Mucosa of descending colon (tissue), 3 donors: ENCODE measurements around the gene GGT1. TPM values are rescaled to one million over a fixed set of nuclear protein-coding genes. Genes with fewer than 3 reads are reported as not detected.
"Not testable (repeated sequence)": the region's sequence is repeated elsewhere in the genome, so short reads cannot be mapped to it uniquely, and the experiment has no call there.

ENCODE experiments used
- ATAC-seq: fragments of 200-7000 bp; cut with Tn5 transposase; one replicate; pipeline ENCODE4 v1.9.1; 2020; ENCODE audit warnings: mild to moderate bottlenecking, moderate library complexity
- DNase-seq, 3 donors: peaks; one replicate each; pipeline ENCODE4 v3.0.0-alpha.2; 2020
- H3K36me3 ChIP-seq: fragments of 200-600 bp; one replicate; pipeline ENCODE4 v1.8.0; 2021; ENCODE audit warnings: low read depth, mild to moderate bottlenecking
- H3K4me1 ChIP-seq: fragments of 200-600 bp; one replicate; pipeline ENCODE4 v1.8.0; 2021; ENCODE audit warnings: low read depth, mild to moderate bottlenecking
- H3K4me3 ChIP-seq: fragments of 200-600 bp; one replicate; pipeline ENCODE4 v1.8.0; 2021; ENCODE audit warnings: mild to moderate bottlenecking
- H3K9me3 ChIP-seq: fragments of 200-600 bp; one replicate; pipeline ENCODE4 v1.8.0; 2021; ENCODE audit warnings: mild to moderate bottlenecking
- intact Hi-C, 2 donors: fragments of 100-400 bp; cut with DNase I in 1 of 2; cut with micrococcal nuclease in 1 of 2; formaldehyde crosslinking; loops; one replicate each; pipeline versions ENCODE4 v1.11.0 to v1.11.1; 2022; cut with DNase I, micrococcal nuclease
- long read RNA-seq, 2 donors: library from polyadenylated mRNA; unstranded; transcript quantifications; one replicate each; pipeline ENCODE4 v2.0.0, GENCODE V29; 2019 to 2021
- total RNA-seq, 3 donors: library from RNA; stranded (reverse); fragmentation: NEBNext Ultra II Directional in 2 of 3; extraction: Animal tissue kit (Norgen Biotek cat#: 25700) in 2 of 3; gene quantifications; one replicate each; pipeline versions ENCODE4 v1.2.1 to v1.2.4, GENCODE V29; 2021 to 2023
- TF ChIP-seq, protein P1 (sequence below): fragments of 200-600 bp; IDR thresholded peaks from one replicate; pipeline ENCODE4 v1.8.0; 2022; ENCODE audit warnings: antibody characterized with exemption, mild to moderate bottlenecking
- donor health status: DM: no; HTN: no; CAD: no; lungs with moderate emphysema.
- donor health status: DM: no; HTN: no; CAD: no.
- donor health status: DM: no; HTN: yes; CAD: no.

Gene GGT1
- 100 to 1,000 TPM in 1 of 3 donors, 10 to 100 TPM in 2; 10.9 to 124 (median 57.2) TPM for total RNA-seq
- long read RNA-seq, donor 1, transcript GGT1-205 (5 exons, 1,033 nt) = major isoform, 8 of 106 reads
- long read RNA-seq, donor 1, partial matches to known transcripts = 10 of 106 reads
- long read RNA-seq, donor 1, other reads (novel, unspliced or antisense) = 84 of 106 reads
- long read RNA-seq, donor 2, partial matches to known transcripts = 0 of 9 reads
- long read RNA-seq, donor 2, other reads (novel, unspliced or antisense) = 9 of 9 reads

DNA sequence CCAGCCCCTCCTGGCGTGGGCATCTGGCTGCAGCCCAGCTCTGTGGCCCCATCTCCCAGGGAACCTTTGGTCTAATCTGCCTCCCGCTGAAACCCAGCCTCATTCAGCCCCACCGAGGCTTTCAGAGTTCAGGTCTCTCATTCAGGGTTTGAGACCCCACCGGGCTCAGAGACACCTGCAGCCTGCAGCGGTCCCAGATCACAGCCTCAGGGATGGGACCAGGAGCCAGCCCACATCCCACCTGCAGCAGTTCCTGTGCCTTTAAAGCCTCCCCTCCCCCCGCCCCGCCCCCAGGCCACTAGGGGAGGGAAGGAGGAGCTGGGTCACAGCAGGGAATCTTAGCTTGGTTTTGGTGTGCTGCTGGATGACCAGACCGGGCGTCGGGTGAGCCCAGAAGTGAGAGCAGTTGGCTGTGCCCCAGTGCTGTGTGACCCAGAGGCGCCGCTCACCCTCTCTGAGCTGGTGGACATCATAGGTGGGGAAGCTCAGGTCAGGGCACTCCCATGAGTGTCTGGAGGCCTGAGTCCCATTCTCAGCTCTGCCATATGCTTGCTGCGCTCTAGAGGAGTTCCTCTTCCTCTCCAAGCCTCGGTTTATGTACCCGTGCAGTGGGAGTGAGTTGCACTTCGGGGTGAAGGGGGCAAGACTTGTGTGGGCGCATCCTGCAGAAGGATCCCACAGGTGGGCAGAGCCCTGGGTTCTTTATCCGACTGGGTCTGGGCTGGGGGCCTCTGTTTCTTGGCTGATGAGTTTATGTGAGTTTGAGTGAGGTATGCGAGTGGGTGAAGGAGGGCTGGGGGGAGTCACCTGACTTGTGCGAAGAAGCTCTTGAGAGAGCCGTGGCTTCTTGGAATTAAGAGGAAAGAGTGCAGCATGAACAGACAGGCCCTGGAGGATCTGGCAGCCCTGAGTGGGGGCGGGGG, at the start of gene GGT1:
Gene GGT1, plus strand, starts transcription at position 347 of the 923 bp plus-strand sequence. CDS start 7,889 bp downstream, outside the sequence.
- H3K36me3 ChIP-seq, intact Hi-C loops, H3K9me3 ChIP-seq, ATAC-seq, H3K4me3 ChIP-seq: not testable (repeated sequence)
- DNase-seq = peak in 2 of 3 donors; percentile 46 to 71
- peaks cover 15% of the 10 kb centered on the region for H3K4me1 ChIP-seq

DNA sequence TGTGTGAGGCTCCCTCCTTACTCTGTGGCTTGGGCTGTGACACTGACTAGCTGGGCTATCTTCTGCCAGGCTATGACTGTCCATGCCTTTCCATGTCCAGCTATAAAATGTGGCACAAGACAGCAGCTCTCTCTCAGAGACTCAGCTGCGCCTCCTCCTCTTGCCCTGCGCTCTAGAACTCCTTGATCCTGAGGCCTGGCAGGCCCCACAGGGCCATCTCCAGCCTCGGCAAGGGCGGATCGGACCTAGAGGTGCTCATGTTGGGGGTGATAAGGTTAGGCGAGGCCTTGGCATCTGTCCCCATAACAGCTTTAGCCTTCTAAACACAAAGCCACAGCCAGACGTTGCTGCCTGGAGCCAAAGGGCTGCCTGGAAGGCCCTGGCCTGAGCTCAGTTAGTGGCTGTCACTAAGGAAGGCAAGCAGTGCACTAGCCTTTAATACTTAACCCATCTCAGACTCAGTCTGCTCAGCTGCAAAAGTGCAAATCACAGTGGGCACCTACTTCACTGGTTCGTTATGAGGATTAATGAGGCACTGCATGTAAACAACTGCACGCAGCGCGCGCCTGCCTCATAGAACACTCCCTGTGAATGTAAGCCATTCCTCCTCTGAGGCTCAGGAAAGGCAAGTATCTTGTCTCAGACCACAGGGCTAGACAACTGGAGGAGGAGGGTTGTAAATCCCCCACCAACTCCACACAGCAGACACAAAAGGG, 49.2 kb upstream of the GGT1 start:
- DNase-seq (peak in 2 of 3 donors; percentile 36 to 64), ATAC-seq (no peak)
- Histone ChIP-seq H3K36me3 (no peaks in the 10 kb centered on the region), H3K4me3 (peak overlapping the region; percentile 71), H3K4me1 (peaks cover 57% of the 10 kb centered on the region), H3K9me3 (no peaks in the 10 kb centered on the region)
- TF ChIP-seq, protein P1, sequence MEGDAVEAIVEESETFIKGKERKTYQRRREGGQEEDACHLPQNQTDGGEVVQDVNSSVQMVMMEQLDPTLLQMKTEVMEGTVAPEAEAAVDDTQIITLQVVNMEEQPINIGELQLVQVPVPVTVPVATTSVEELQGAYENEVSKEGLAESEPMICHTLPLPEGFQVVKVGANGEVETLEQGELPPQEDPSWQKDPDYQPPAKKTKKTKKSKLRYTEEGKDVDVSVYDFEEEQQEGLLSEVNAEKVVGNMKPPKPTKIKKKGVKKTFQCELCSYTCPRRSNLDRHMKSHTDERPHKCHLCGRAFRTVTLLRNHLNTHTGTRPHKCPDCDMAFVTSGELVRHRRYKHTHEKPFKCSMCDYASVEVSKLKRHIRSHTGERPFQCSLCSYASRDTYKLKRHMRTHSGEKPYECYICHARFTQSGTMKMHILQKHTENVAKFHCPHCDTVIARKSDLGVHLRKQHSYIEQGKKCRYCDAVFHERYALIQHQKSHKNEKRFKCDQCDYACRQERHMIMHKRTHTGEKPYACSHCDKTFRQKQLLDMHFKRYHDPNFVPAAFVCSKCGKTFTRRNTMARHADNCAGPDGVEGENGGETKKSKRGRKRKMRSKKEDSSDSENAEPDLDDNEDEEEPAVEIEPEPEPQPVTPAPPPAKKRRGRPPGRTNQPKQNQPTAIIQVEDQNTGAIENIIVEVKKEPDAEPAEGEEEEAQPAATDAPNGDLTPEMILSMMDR = no peak
- intact Hi-C loops = no loop called here

DNA sequence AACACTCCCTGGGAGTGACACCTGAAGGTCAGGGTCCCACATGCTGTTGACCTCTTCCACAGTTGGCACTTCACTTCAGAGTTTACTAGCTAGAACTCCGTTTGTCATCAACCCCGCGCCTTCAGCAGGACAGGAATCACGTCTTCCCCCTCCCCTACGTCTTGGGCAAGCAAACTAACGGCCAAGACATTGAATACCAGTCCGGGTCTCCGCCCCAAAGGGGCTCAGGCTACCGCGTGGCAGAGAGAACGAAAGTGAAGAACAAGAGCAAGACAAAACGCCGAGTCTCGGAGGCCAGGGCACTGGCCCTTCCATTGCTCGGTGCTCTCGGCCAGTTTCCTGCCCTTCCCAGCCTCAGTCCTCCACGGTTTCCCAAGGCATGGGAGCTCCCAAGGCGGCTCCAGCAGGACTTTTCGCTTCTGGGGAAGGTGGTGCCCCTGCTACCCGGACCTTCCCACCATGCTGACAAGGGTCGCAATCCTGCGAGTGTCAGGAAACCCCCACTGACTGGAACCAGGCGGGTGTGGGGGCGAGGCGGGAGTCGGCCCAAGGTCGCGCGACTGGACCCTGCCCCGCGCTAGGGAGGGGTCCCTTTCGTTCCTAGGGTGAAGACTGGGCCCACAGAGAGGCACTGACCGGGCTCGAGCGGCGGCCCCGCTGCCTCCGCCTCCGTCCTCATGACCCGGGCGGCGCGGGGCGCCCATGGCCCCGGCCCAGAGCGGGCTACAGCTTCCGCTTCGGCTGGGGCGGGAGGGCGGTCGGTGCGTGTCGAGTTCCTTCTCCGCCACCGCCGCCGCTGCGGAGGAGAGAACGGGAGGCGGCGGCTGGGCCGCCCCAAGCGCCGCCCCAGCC, 48.5 kb upstream of the GGT1 start, which contains the start of gene GUCD1:
Gene GUCD1, minus strand, starts transcription at position 826 of the 852 bp plus-strand sequence. Its CDS starts 147 bp downstream, at position 679.
- DNase-seq (peak in 2 of 3 donors; percentile 65 to 66), ATAC-seq (no peak)
- TF ChIP-seq, protein P1 = no peak
- Histone ChIP-seq H3K4me3 (peak within 1 kb of the TSS; percentile 71), H3K4me1 (peaks cover 54% of the 10 kb centered on the region), H3K36me3 (no peaks in the 10 kb centered on the region), H3K9me3 (no peaks in the 10 kb centered on the region)
- intact Hi-C loops = no loop called here

DNA sequence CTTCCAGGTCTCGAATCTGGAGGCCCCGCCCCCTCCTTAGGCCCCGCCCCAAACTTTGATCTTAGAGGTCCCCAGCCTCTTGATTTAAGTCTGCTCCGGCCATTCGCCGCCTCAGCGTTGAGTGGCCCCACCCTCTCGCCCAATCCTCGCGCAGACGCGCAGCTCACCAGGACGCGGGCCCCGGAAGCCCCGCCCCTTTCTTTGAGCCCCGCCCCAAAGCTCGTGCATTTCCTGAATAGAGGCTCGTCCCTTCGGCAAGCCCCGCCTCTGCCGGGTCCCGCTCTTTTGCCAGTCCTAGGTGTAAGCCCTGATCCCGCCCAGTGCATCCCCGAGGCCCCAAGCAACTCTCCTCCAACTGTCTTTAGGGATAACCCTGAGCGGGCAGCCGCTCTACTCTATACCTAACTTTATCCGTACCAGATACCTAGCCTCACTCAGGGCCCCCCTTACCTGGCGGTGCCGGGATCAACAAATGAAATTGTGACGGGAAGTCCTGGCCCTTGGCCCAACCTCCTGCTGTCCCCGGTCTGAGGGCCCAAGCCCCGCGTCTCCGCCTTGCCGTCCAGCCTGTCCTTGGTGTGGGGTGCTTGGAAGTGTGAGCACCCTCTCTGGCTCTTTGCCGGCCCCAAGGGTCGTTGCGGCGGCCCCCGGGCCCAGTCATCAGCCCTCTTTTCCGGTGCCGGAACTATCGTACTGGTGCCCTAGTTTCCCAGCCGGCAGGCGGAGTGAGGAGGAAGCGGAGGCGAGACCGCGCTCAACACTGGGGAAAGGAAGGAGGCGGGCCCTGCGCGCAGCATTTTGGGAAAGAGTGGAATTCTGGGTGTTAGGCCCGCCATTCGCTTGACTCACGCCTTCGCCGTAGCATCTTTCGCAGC, 47.6 kb upstream of the GGT1 start, which contains the start of gene SNRPD3:
Gene SNRPD3, plus strand, starts transcription at position 835 of the 875 bp plus-strand sequence. CDS start 1,676 bp downstream, outside the sequence.
- peak; percentile 100 for DNase-seq
- peak within 1 kb of the TSS; percentile 71 for H3K4me3 ChIP-seq
- no peaks in the 10 kb centered on the region for H3K9me3 ChIP-seq
- ATAC-seq = peak; percentile 86
- intact Hi-C loops = no loop called here
- peaks cover 47% of the 10 kb centered on the region for H3K4me1 ChIP-seq
- TF ChIP-seq, protein P1 = no peak
- H3K36me3 ChIP-seq = no peaks in the 10 kb centered on the region

DNA sequence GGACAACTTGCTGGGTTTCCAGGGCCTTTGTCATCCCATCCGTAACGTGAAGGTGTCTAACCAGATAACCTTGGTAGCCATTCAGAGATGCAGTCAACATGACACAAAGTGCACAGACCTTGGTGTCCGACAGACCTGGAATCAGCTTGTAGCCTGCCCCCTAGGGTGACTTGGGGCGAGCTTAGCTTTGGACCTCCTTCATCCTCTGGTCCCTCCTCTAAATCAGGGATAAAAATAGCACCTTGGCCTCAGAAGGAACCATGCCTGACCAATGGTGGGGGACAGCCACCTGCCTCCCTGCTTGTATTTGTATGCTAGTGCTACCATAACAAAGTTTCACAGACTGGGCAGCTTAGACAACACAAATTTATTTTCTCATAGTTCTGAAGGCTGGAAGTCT, 43.5 kb upstream of the GGT1 start:
- TF ChIP-seq, protein P1 = no peak
- peaks cover 12% of the 10 kb centered on the region for H3K4me1 ChIP-seq
- no peaks in the 10 kb centered on the region for H3K36me3 ChIP-seq
- H3K4me3 ChIP-seq = no peak overlapping the region
- no peaks in the 10 kb centered on the region for H3K9me3 ChIP-seq
- ATAC-seq (no peak), DNase-seq (no peak)
- intact Hi-C loops = no loop called here
